HUES48 (cell line): Measurements from ENCODE around the gene MAN2B2.
"Not testable (repeated sequence)": the region's sequence is repeated elsewhere in the genome, so short reads cannot be mapped to it uniquely, and the experiment has no call there.

Experiments
- H3K27ac ChIP-seq: one replicate; pipeline ENCODE4 v1.7.0; 2013; ENCODE audit warnings: low read depth, low read length, inconsistent platforms
- H3K27me3 ChIP-seq: 2 replicates; pipeline ENCODE4 v1.6.1; 2013; ENCODE audit warnings: mild to moderate bottlenecking, low read length; ENCODE audit not compliant: control insufficient read depth, insufficient read depth
- H3K36me3 ChIP-seq: 2 replicates; pipeline ENCODE4 v1.6.1; 2013; ENCODE audit warnings: low read length; ENCODE audit not compliant: control insufficient read depth, insufficient read depth
- H3K4me1 ChIP-seq: 2 replicates; pipeline ENCODE4 v1.6.1; 2013; ENCODE audit warnings: mild to moderate bottlenecking, low read length; ENCODE audit not compliant: control insufficient read depth, insufficient read depth
- H3K4me3 ChIP-seq: 2 replicates; pipeline ENCODE4 v1.5.1; 2013; ENCODE audit warnings: mild to moderate bottlenecking, low read depth, low read length
- H3K9ac ChIP-seq: 2 replicates; pipeline ENCODE4 v1.6.1; 2013; ENCODE audit warnings: mild to moderate bottlenecking, low read depth, low read length, moderate library complexity
- H3K9me3 ChIP-seq: 2 replicates; pipeline ENCODE4 v1.6.1; 2013; ENCODE audit warnings: low read length; ENCODE audit not compliant: control insufficient read depth, insufficient read depth

The MAN2B2 gene

GRCh38 chr4:6647169-6647568, 72.2 kb downstream of the MAN2B2 start:
- Histone ChIP-seq H3K9ac (no peak overlapping the region), H3K36me3 (peaks cover 14% of the 10 kb centered on the region), H3K27me3 (no peaks in the 10 kb centered on the region), H3K9me3 (no peaks in the 10 kb centered on the region), H3K4me3 (no peak overlapping the region), H3K27ac (no peak overlapping the region), H3K4me1 (peaks cover 7% of the 10 kb centered on the region; the same call in 1 of the 2 replicates)

DNA sequence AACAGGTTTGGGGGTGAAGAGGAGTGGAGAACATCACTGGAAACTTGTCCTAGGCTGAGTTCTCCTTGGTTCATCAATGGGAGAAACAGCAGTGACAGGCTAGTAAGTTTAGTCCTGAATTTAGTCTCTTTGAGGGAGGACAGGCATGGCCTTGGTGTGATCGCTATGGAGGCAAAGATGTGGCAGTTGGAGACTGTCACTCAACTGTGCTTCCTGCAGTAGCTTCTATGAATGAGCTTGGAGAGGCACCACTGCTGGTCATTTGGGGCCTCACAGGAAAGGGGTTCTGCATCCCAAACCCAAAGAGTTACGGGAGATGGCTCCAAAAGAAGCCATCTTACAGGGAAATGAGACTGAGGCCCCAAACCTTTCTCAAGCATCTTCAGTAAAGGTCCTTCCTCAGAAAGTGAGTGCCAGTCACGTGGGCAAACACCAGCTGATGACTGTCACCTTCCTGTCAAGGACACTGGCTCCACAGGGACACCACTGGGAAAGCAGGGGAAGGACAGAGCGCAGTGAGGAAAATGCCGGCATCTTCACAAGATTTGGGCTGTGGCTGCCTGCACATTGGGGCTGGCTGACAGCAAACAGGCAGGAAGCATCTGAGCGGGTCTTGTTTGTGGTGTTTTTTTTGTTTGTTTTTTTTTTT, 72.7 kb downstream of the MAN2B2 start:
- H3K27ac ChIP-seq: no peak overlapping the region
- no peaks in the 10 kb centered on the region for H3K27me3 ChIP-seq
- H3K4me3 ChIP-seq: no peak overlapping the region
- H3K9ac ChIP-seq: no peak overlapping the region
- H3K36me3 ChIP-seq: peaks cover 8% of the 10 kb centered on the region
- no peaks in the 10 kb centered on the region for H3K9me3 ChIP-seq
- H3K4me1 ChIP-seq: 0 out of 2 replicates have a peak, but pooled peaks cover 4% of the 10 kb centered on the region

GRCh38 chr4:6649216-6649615, 74.2 kb downstream of the MAN2B2 start:
- H3K27me3 ChIP-seq: no peaks in the 10 kb centered on the region
- H3K36me3 ChIP-seq: no peaks in the 10 kb centered on the region
- H3K9ac ChIP-seq: no peak overlapping the region
- H3K9me3 ChIP-seq: no peaks in the 10 kb centered on the region
- H3K27ac ChIP-seq: no peak overlapping the region
- no peaks in the 10 kb centered on the region for H3K4me1 ChIP-seq
- H3K4me3 ChIP-seq: no peak overlapping the region

- H3K4me3 ChIP-seq, H3K27ac ChIP-seq, H3K9ac ChIP-seq, H3K4me1 ChIP-seq, H3K9me3 ChIP-seq, H3K36me3 ChIP-seq: not testable (repeated sequence)
- H3K27me3 ChIP-seq: peaks cover 12% of the 10 kb centered on the region
Observed at GRCh38 chr4:6654211-6654610, 79.2 kb downstream of the MAN2B2 start.

GRCh38 chr4:6655291-6655690, 80.3 kb downstream of the MAN2B2 start:
- H3K27me3 ChIP-seq: peaks cover 22% of the 10 kb centered on the region
- H3K4me3 ChIP-seq, H3K9me3 ChIP-seq, H3K27ac ChIP-seq, H3K4me1 ChIP-seq, H3K36me3 ChIP-seq, H3K9ac ChIP-seq: not testable (repeated sequence)

- H3K4me1 ChIP-seq: peaks cover 9% of the 10 kb centered on the region; the same call in 1 of the 2 replicates
- H3K36me3 ChIP-seq: no peaks in the 10 kb centered on the region
- no peak overlapping the region for H3K27ac ChIP-seq
- no peak overlapping the region for H3K9ac ChIP-seq
- H3K4me3 ChIP-seq: no peak overlapping the region
- H3K27me3 ChIP-seq: peaks cover 28% of the 10 kb centered on the region
- H3K9me3 ChIP-seq: no peaks in the 10 kb centered on the region
Observed at GRCh38 chr4:6655924-6656323, 80.9 kb downstream of the MAN2B2 start.

DNA sequence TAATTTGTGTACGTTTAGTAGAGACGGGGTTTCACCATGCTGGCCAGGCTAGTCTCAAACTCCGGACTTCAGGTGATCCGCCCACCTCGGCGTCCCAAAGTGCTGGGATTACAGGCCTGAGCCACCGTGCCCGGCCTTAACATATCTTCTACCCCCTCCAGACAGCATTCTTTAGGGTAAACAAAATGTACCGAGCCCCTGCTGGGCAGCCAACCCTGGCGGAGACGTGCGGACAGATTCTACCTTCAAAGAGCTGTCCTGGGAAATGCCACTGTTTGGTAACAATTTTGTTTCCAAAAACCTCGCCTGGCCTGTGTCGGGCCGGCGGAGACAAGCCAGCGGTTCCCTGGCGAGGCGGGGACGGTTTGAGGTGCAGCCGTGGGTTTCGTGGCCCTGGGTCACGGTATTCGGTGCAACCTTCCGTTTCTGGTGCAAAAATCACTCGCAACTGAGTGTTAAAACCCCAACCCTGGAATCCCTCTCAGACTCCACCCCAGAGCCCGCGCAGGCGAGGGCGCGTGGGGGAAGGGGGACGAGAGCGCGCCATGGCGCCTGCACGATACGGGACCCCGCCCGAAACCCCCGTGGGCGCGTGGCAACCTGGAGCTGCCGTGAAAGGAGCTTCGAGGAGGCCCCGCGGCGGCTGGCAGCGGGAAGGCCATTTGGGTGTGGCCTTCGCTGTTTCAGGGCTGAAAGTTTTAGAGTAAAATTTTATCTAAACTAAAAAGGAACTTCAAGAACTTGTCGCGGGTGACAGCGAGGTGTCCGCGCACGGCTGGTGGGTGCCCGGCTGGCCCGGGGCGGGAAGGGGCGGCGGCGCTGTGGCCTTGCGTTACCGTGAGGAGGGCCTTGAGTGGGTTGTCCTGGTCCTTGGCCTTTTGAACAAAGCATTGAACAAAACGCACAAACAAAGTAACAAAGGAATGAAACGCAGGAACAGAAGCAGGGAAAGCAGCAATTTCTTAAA, 82.5 kb downstream of the MAN2B2 start:
- Histone ChIP-seq H3K9me3 (no peaks in the 10 kb centered on the region), H3K9ac (no peak overlapping the region), H3K36me3 (no peaks in the 10 kb centered on the region), H3K27me3 (peaks cover 40% of the 10 kb centered on the region), H3K27ac (no peak overlapping the region), H3K4me1 (peaks cover 9% of the 10 kb centered on the region; the same call in 1 of the 2 replicates), H3K4me3 (no peak overlapping the region)

DNA sequence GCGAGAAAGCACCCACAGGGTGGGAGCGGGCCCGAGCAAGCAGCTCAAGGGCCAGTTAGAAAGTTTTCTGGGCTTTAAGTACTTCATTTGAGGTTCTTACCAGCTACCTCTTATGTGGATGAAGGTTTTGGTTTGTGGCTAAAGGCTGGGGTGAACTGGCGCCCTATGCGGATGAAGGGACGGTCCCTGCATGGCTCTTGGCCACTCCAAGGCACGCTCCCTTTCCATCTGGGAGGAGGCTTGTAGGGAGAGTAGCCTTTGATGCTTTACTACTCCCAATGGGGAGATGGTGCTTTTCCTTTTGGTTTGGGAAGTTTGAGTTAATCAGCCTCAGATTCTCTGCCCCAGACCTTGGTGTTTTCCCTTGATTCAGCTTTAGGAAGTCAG, 83.2 kb downstream of the MAN2B2 start:
- no peaks in the 10 kb centered on the region for H3K9me3 ChIP-seq
- H3K36me3 ChIP-seq: no peaks in the 10 kb centered on the region
- peaks cover 9% of the 10 kb centered on the region; the same call in 1 of the 2 replicates for H3K4me1 ChIP-seq
- peaks cover 47% of the 10 kb centered on the region for H3K27me3 ChIP-seq
- H3K9ac ChIP-seq: no peak overlapping the region
- no peak overlapping the region for H3K27ac ChIP-seq
- peak overlapping the region; percentile 47 for H3K4me3 ChIP-seq

DNA sequence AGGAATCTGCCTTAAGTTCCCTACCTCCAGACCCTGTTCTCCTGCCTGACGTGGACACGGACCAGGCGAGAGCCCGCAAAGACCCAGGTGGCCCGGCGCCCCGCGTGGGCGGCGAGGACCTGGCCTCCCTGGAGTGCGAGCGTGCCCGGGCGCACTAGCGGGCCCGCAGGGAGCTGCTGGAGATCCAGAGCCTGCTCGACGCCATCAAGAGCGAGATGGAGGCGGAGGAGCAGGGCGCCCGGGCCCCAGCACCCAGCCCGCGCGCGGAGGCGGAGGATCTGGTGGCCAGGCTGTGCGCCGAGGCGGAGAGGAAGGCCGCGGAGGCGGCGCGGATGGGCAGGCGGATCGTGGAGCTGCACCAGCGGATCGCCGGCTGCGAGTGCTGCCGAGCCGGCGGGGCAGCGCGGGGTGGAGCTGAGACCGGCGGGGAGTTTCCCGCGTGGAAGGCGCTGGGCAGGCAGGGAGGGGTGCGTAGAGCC, 83.6 kb downstream of the MAN2B2 start:
- Histone ChIP-seq H3K4me3 (peak overlapping the region; percentile 47), H3K27ac (no peak overlapping the region), H3K9ac (0 out of 2 replicates have a peak overlapping the region, but pooled peaks have one; percentile 12)

DNA sequence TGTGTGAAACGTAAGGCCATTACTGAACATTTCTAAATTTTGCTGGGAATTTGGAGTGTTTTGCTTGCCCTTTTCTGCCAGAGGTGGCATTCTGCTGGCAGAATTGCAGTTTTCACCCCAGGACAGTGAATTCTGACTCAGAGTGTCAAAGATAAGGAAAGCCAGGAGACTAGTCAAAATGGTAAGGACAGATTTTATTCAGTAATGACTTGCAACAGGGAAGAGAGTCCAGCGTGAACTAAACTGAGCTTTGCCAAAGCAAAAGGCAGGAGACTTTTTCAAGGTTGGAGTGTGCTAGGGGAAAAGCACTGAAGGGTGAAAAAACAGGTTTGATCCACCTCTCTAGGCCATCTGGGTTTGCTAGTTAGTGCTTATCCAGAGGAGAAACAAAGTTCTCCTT, 84.9 kb downstream of the MAN2B2 start:
- Histone ChIP-seq H3K9me3 (no peaks in the 10 kb centered on the region), H3K36me3 (no peaks in the 10 kb centered on the region), H3K27me3 (peaks cover 60% of the 10 kb centered on the region), H3K9ac (no peak overlapping the region), H3K4me1 (peaks cover 9% of the 10 kb centered on the region; the same call in 1 of the 2 replicates), H3K4me3 (no peak overlapping the region), H3K27ac (no peak overlapping the region)

More for the DNA sequence above, 83.6 kb downstream of the MAN2B2 start:
- H3K27me3 ChIP-seq: peaks cover 51% of the 10 kb centered on the region
- H3K9me3 ChIP-seq: no peaks in the 10 kb centered on the region
- no peaks in the 10 kb centered on the region for H3K36me3 ChIP-seq
- peaks cover 9% of the 10 kb centered on the region; the same call in 1 of the 2 replicates for H3K4me1 ChIP-seq

- no peak overlapping the region for H3K4me3 ChIP-seq
- H3K4me1 ChIP-seq: peaks cover 9% of the 10 kb centered on the region; the same call in 1 of the 2 replicates
- peaks cover 64% of the 10 kb centered on the region for H3K27me3 ChIP-seq
- no peak overlapping the region for H3K9ac ChIP-seq
- H3K9me3 ChIP-seq: no peaks in the 10 kb centered on the region
- no peaks in the 10 kb centered on the region for H3K36me3 ChIP-seq
- H3K27ac ChIP-seq: no peak overlapping the region
Observed at GRCh38 chr4:6660430-6660829, 85.4 kb downstream of the MAN2B2 start.
